IMR-90 (cell line): ENCODE data around the gene ASAP2. TPM values are rescaled to one million over a fixed set of nuclear protein-coding genes. Genes with fewer than 3 reads are reported as not detected.

Experiments
- ATAC-seq: fragments of 200-7000 bp; cut with Tn5 transposase; 2 replicates; pipeline ENCODE4 v1.9.1; 2020; ENCODE audit warnings: low read depth, mild to moderate bottlenecking, moderate library complexity
- BruUV-seq: library from RNA; stranded (reverse); fragments of 400-500 nt; replicated peaks from 2 replicates; lab custom pipeline; 2021; lab: Mats Ljungman, UMichigan
- CTCF ChIA-PET: fragments of 300-600 bp; formaldehyde crosslinking; extraction: SDS; loops from one replicate; lab custom pipeline; 2021; ENCODE audit warnings: antibody characterized with exemption; lab: Yijun Ruan, JAX
- POLR2A ChIA-PET: fragments of 300-600 bp; sonication (Branson Sonifier 250); formaldehyde crosslinking; loops from one replicate; lab custom pipeline; 2022; ENCODE audit warnings: antibody characterized with exemption; ENCODE audit not compliant: unreplicated experiment; lab: Charles Lee
- DNase-seq: peaks from one replicate; pipeline ENCODE4 v3.0.0; 2013
- H2AFZ ChIP-seq: replicated peaks from 2 replicates; pipeline ENCODE3; 2013; ENCODE audit warnings: low read length, mild to moderate bottlenecking; ENCODE audit not compliant: poor library complexity
- H2AK5ac ChIP-seq: 2 replicates; pipeline ENCODE4 v1.6.1; 2013; ENCODE audit warnings: low read depth, low read length, inconsistent platforms
- H2AK9ac ChIP-seq: replicated peaks from 2 replicates; pipeline ENCODE3; 2013; ENCODE audit warnings: mild to moderate bottlenecking, low read depth, low read length, moderate library complexity; ENCODE audit not compliant: poor library complexity
- H2BK120ac ChIP-seq: 2 replicates; pipeline ENCODE4 v1.6.1; 2013; ENCODE audit warnings: low read depth, low read length, inconsistent platforms
- H2BK15ac ChIP-seq: 3 replicates; pipeline ENCODE4 v1.6.1; 2013; ENCODE audit warnings: low read depth, low read length, inconsistent platforms
- H2BK20ac ChIP-seq: 2 replicates; pipeline ENCODE4 v1.6.1; 2013; ENCODE audit warnings: low read depth, mild to moderate bottlenecking, inconsistent platforms, low read length, moderate library complexity
- H2BK5ac ChIP-seq: 2 replicates; pipeline ENCODE4 v1.6.1; 2013; ENCODE audit warnings: mild to moderate bottlenecking, low read depth, low read length, inconsistent platforms; ENCODE audit not compliant: poor library complexity, severe bottlenecking
- H3K14ac ChIP-seq: replicated peaks from 2 replicates; pipeline ENCODE4 v1.6.1; 2013; ENCODE audit warnings: low read depth, low read length, inconsistent platforms
- H3K18ac ChIP-seq: 2 replicates; pipeline ENCODE4 v1.6.1; 2013; ENCODE audit warnings: low read depth, low read length, control low read depth
- H3K23ac ChIP-seq: 2 replicates; pipeline ENCODE4 v1.6.1; 2013; ENCODE audit warnings: low read depth, low read length, inconsistent platforms
- H3K27ac ChIP-seq: 2 replicates; pipeline ENCODE4 v1.5.1; 2013; ENCODE audit warnings: mild to moderate bottlenecking, control low read depth, low read length; ENCODE audit not compliant: insufficient read depth
- H3K27me3 ChIP-seq: 2 replicates; pipeline ENCODE4 v1.6.1; 2013; ENCODE audit warnings: low read length; ENCODE audit not compliant: control insufficient read depth, insufficient read depth
- H3K36me3 ChIP-seq: 2 replicates; pipeline ENCODE4 v1.6.1; 2013; ENCODE audit warnings: low read length, mixed read lengths; ENCODE audit not compliant: control insufficient read depth, insufficient read depth
- H3K4ac ChIP-seq: 2 replicates; pipeline ENCODE4 v1.6.1; 2013; ENCODE audit warnings: low read depth, low read length, inconsistent platforms
- H3K4me1 ChIP-seq: 2 replicates; pipeline ENCODE4 v1.6.1; 2013; ENCODE audit warnings: low read length, mixed read lengths; ENCODE audit not compliant: control insufficient read depth, insufficient read depth
- H3K4me2 ChIP-seq: 2 replicates; pipeline ENCODE4 v1.6.1; 2013; ENCODE audit warnings: low read depth, mild to moderate bottlenecking, control low read depth, low read length, moderate library complexity
- H3K4me3 ChIP-seq: 2 replicates; pipeline ENCODE4 v1.5.1; 2013; ENCODE audit warnings: low read depth, mild to moderate bottlenecking, control low read depth, low read length, moderate library complexity; ENCODE audit not compliant: insufficient read depth
- H3K56ac ChIP-seq: 2 replicates; pipeline ENCODE4 v1.6.1; 2013; ENCODE audit warnings: low read length, inconsistent platforms; ENCODE audit not compliant: insufficient read depth; ENCODE audit errors: extremely low read depth
- H3K79me1 ChIP-seq, 2 experiments: 2 replicates each; pipeline ENCODE4 v1.6.1; 2013; ENCODE audit warnings: low read length in 2 of 2, inconsistent platforms in 1 of 2, low read depth in 1 of 2
- H3K9ac ChIP-seq: 2 replicates; pipeline ENCODE4 v1.6.1; 2013; ENCODE audit warnings: low read depth, low read length, control low read depth
- H3K9me1 ChIP-seq: 2 replicates; pipeline ENCODE4 v1.6.1; 2013; ENCODE audit warnings: low read length, inconsistent platforms; ENCODE audit not compliant: insufficient read depth
- H3K9me3 ChIP-seq: 2 replicates; pipeline ENCODE4 v1.6.1; 2013; ENCODE audit warnings: low read length; ENCODE audit not compliant: control insufficient read depth, insufficient read depth
- H4K20me1 ChIP-seq: 2 replicates; pipeline ENCODE4 v1.6.1; 2013; ENCODE audit warnings: low read length, inconsistent platforms; ENCODE audit not compliant: insufficient read depth
- H4K5ac ChIP-seq: 2 replicates; pipeline ENCODE4 v1.6.1; 2013; ENCODE audit warnings: mild to moderate bottlenecking, low read depth, low read length, control low read depth
- H4K8ac ChIP-seq, 2 experiments: 2 replicates each; pipeline ENCODE4 v1.6.1; 2013; ENCODE audit warnings: low read depth in 2 of 2, low read length in 2 of 2, control low read depth in 1 of 2, inconsistent platforms in 1 of 2
- H4K91ac ChIP-seq: 2 replicates; pipeline ENCODE4 v1.6.1; 2013; ENCODE audit warnings: low read depth, low read length, inconsistent platforms; ENCODE audit not compliant: insufficient read depth
- BHLHE40 ChIP-seq: fragments of 150-350 bp; IDR thresholded peaks from 2 replicates; pipeline ENCODE4 v1.6.1; 2016; ENCODE audit warnings: mild to moderate bottlenecking, low read depth, low read length
- CEBPB ChIP-seq: IDR thresholded peaks from 2 replicates; pipeline ENCODE4 v1.6.1; 2012; ENCODE audit warnings: low read depth, low read length, improper control_type of control experiment
- CHD1 ChIP-seq: IDR thresholded peaks from 2 replicates; pipeline ENCODE4 v1.6.1; 2012; ENCODE audit warnings: low read depth, low read length, improper control_type of control experiment
- CTCF ChIP-seq: conservative IDR thresholded peaks from 2 replicates; pipeline ENCODE4 v1.5.1; 2012; ENCODE audit warnings: mild to moderate bottlenecking, low read depth, low read length, improper control_type of control experiment
- ELK1 ChIP-seq: fragments of 150-350 bp; IDR thresholded peaks from 2 replicates; pipeline ENCODE4 v1.6.1; 2016; ENCODE audit warnings: low read depth, mild to moderate bottlenecking, low read length, moderate library complexity, borderline replicate concordance
- FOS ChIP-seq: fragments of 150-350 bp; IDR thresholded peaks from 2 replicates; pipeline ENCODE4 v1.6.1; 2016; ENCODE audit warnings: low read depth, low read length
- MAFK ChIP-seq: IDR thresholded peaks from 2 replicates; pipeline ENCODE4 v1.6.1; 2012; ENCODE audit warnings: low read depth, low read length, improper control_type of control experiment
- MAZ ChIP-seq: IDR thresholded peaks from 2 replicates; pipeline ENCODE4 v1.6.1; 2012; ENCODE audit warnings: low read depth, mild to moderate bottlenecking, low read length, improper control_type of control experiment, moderate library complexity, borderline replicate concordance
- MXI1 ChIP-seq: IDR thresholded peaks from 2 replicates; pipeline ENCODE4 v1.6.1; 2012; ENCODE audit warnings: low read depth, mild to moderate bottlenecking, low read length, moderate library complexity, borderline replicate concordance
- NFE2L2 ChIP-seq: fragments of 150-350 bp; IDR thresholded peaks from 2 replicates; pipeline ENCODE4 v1.6.1; 2016; ENCODE audit warnings: low read depth, mild to moderate bottlenecking, low read length
- POLR2A ChIP-seq: IDR thresholded peaks from 2 replicates; pipeline ENCODE4 v1.6.1; 2012; ENCODE audit warnings: mild to moderate bottlenecking, low read depth, low read length
- RAD21 ChIP-seq: IDR thresholded peaks from 2 replicates; pipeline ENCODE4 v1.6.1; 2012; ENCODE audit warnings: low read length, improper control_type of control experiment
- RFX5 ChIP-seq: IDR thresholded peaks from 2 replicates; pipeline ENCODE4 v1.8.0; 2012; ENCODE audit warnings: low read depth, mild to moderate bottlenecking, low read length, moderate library complexity
- SMC3 ChIP-seq: fragments of 150-350 bp; IDR thresholded peaks from 2 replicates; pipeline ENCODE4 v1.6.1; 2016; ENCODE audit warnings: low read depth, mild to moderate bottlenecking, antibody characterized with exemption, low read length, moderate library complexity
- USF2 ChIP-seq: fragments of 150-350 bp; IDR thresholded peaks from 2 replicates; pipeline ENCODE4 v1.6.1; 2017; ENCODE audit warnings: mild to moderate bottlenecking, antibody characterized with exemption, low read length, low read depth
- WGBS, 2 experiments: methylation state at CpG; one replicate each; pipeline versions ENCODE4 v1.1.5 to v1.1.7; 2013; ENCODE audit warnings: missing lambda C conversion rate in 2 of 2; ENCODE audit not compliant: insufficient read length in 1 of 2; ENCODE audit errors: extremely low coverage in 2 of 2; 5-methylcytosine and 5-hydroxymethylcytosine counted together
- dilution Hi-C: fragments of 300-500 bp; cut with HindIII; formaldehyde crosslinking; loops from one replicate; pipeline ENCODE4 v1.14.3; 2018; ENCODE audit warnings: low sequenced_read_pairs; ENCODE audit not compliant: unreplicated experiment
- in situ Hi-C: fragments of 300-500 bp; cut with MboI; formaldehyde crosslinking; loops from 3 replicates; pipeline ENCODE4 v1.14.3; 2019; ENCODE audit warnings: low sequenced_read_pairs, inconsistent platforms, mixed read lengths
- intact Hi-C: fragments of 100-400 bp; cut with micrococcal nuclease; formaldehyde crosslinking; loops from 2 replicates; pipeline ENCODE4 v1.10.0; 2022
- polyA plus RNA-seq, 3 experiments: library from polyadenylated mRNA; depleted of rRNA; stranded (reverse); fragments of >200 nt; gene quantifications; 2 replicates each; pipeline ENCODE4 v1.2.3, GENCODE V29; 2012; ENCODE audit warnings: low replicate concordance in 1 of 3
- total RNA-seq: library from RNA; depleted of rRNA; stranded (reverse); fragments of >200 nt; gene quantifications from 2 replicates; pipeline ENCODE4 v1.2.3, GENCODE V29; 2012

The ASAP2 gene
- total and polyA plus RNA-seq, 2 of the 4 experiments (the other 2 are of a cell fraction), result 19.7 to 28.1 TPM

GRCh38 chr2:9250498-9251153 is 44.0 kb downstream of the ASAP2 start:
- H3K9me3 ChIP-seq, result no peaks in the 10 kb centered on the region
- WGBS, 2 experiments, result 97% methylated on average over 10 of the region's 12 CpGs; no CpG with 5 or more reads in 1 of the 2 experiments
- peak overlapping the region; percentile 95; the same call in 2 of the 3 replicates for H2BK15ac ChIP-seq
- ChIA-PET POLR2A (no interaction called here), CTCF (interaction anchor here (1.4 kb wide), 1 partner anchor 38 kb away, joined by 3 read pairs; no protein-coding TSS in a partner anchor)
- H3K4me1 ChIP-seq, result peaks cover 43% of the 10 kb centered on the region
- H3K4ac ChIP-seq, result peak overlapping the region; percentile 94
- dilution Hi-C loops (no loop called here), intact Hi-C loops (no loop called here), in situ Hi-C loops (no loop called here)
- peak overlapping the region; percentile 98 for H2BK120ac ChIP-seq
- H4K20me1 ChIP-seq, result peaks cover 17% of the 10 kb centered on the region; the same call in 1 of the 2 replicates
- H3K4me3 ChIP-seq, result no peak overlapping the region
- peak overlapping the region; percentile 12; the same call in 1 of the 2 replicates for H3K18ac ChIP-seq
- H2BK5ac ChIP-seq, result peak overlapping the region; percentile 92
- ATAC-seq (no peak), DNase-seq (no peak)
- BruUV-seq, result no TSS peak
- no peak overlapping the region for H2AFZ ChIP-seq
- peak overlapping the region; percentile 82; the same call in 1 of the 2 replicates for H4K5ac ChIP-seq
- peaks cover 47% of the 10 kb centered on the region for H3K9me1 ChIP-seq
- no peak overlapping the region for H3K9ac ChIP-seq
- H4K8ac ChIP-seq, result peak overlapping the region; percentile 28 to 92
- peak overlapping the region; percentile 89 for H4K91ac ChIP-seq
- peak overlapping the region; percentile 90 for H3K14ac ChIP-seq
- 0 out of 2 replicates have a peak overlapping the region, but pooled peaks have one; percentile 68 for H3K27ac ChIP-seq
- no peak overlapping the region for H3K56ac ChIP-seq
- H2BK20ac ChIP-seq, result peak overlapping the region; percentile 90
- no peaks in the 10 kb centered on the region for H3K36me3 ChIP-seq
- peak overlapping the region; percentile 94 for H2AK9ac ChIP-seq
- no peaks in the 10 kb centered on the region for H3K27me3 ChIP-seq
- H3K4me2 ChIP-seq, result no peak overlapping the region
- peak overlapping the region; percentile 83; the same call in 1 of the 2 replicates for H3K23ac ChIP-seq
- H2AK5ac ChIP-seq, result peak overlapping the region; percentile 92
- peaks cover 59 to 84% of the 10 kb centered on the region in 2 experiments for H3K79me1 ChIP-seq
- TF ChIP-seq FOS (no peak), CEBPB (no peak), NFE2L2 (no peak), USF2 (no peak), CHD1 (no peak), ELK1 (no peak), MXI1 (no peak), BHLHE40 (no peak), POLR2A (no peak), RFX5 (no peak), CTCF (no peak), RAD21 (no peak), SMC3 (no peak), MAZ (no peak), MAFK (no peak)
